Central memory CD4-positive, alpha-beta T cell (primary cell): Measurements from ENCODE around the gene SPOCK1.
"Not testable (repeated sequence)": the region's sequence is repeated elsewhere in the genome, so short reads cannot be mapped to it uniquely, and the experiment has no call there.

Experiments used
- DNase-seq: peaks from one replicate; pipeline ENCODE4 v3.0.0; 2022
- total RNA-seq, 3 experiments: gene quantifications; one replicate each; lab custom pipeline; 2026; lab: John Stamatoyannopoulos, UW

SPOCK1 gene
- 0 reads per million in 3 experiments for total RNA-seq

DNA sequence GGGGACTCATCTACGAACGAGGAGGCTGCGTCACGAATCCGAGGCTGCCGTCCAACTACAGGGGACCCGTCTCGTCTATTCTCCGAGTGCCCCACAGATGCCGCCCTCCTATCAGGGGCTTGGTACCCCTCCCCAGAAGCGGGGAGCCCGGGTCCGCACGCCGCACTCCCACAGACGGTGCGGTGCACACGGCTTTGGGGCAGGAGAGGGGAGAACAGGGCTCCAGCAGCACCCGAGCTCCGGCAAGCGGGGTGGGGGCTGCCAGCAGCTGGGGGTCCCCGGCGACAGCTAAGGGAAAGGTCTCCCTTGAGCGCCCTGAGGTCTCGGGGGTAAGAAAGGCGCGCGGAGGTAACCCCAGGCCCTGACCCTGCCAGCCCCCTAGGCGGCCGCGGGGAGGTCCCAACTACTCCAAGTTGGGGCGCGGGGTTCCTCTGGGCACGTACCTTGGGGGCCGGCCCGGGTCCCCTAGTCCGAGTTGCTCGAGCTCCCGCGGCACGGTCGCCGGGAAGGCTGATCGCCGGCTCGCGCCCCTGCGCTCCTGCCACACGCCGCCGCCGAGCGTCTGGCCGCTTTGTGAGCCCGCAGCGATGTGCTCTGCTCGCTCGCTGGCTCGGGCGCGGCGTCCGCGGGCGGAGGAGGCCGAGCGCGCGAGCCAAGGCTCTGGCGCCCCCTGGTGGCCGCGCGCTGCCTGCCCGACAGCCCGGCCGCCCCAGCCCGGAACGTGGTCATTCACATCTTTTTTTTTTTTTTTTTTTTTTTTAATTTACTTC, at the start of gene SPOCK1:
TSS of gene SPOCK1 (minus strand) at position 591 of the 770 bp plus-strand sequence.
- peak; percentile 19 for DNase-seq

DNA sequence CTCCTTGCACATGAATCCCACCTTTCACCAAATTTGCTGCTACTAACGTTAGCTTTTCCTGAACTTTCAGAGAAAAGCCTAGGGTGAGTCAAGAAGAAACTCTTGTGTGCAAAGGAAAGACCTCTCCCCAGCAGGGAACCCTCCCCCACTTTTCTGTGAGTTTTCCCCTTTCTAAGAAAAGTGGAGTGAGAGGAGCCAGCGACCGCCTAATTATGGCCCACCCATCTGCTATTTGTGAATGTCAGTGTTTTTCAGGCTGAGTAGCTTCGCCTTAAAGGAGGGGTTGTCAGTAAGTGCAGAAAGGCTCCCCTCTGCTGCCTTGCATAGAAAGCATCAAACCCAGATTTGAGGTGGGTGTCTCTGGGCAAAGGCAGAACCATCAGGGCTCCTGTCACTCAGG, 46.8 kb upstream of the SPOCK1 start:
- DNase-seq: no peak

DNA sequence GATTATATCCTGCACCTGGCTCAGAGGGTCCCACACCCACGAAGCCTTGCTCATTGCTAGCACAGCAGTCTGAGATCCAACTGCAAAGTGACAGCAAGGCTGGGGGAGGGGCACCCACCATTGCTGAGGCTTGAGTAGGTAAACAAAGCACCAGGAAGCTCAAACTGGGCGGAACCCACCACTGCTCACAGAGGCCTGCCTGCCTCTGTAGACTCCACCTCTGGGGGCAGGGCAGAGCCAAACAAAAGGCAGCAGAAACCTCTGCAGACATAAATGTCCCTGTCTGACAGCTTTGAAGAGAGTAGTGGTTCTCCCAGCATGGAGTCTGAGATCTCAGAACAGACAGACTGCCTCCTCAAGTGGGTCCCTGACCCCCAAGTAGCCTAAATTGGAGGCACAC, 36.3 kb upstream of the SPOCK1 start:
- DNase-seq: not testable (repeated sequence)

DNA sequence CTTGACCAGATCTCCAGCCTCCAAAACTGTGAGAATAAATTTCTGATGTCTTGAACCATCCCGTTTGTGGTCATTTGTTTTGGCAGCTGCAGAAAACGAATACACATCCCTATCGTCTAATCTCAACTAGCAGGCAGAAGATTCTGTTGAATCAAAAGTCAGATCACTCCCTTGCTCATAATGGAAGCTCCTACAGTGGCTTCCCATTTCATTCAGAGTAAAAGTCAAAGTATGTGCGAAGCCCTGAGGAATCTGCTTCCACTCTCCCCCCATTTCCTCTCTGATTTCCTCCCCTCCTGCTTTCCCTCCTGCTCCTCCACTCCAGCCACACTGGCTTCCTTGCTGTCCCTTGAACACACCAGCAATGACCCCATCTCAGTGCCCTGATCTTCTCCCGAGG, 34.8 kb upstream of the SPOCK1 start:
- no peak for DNase-seq

DNA sequence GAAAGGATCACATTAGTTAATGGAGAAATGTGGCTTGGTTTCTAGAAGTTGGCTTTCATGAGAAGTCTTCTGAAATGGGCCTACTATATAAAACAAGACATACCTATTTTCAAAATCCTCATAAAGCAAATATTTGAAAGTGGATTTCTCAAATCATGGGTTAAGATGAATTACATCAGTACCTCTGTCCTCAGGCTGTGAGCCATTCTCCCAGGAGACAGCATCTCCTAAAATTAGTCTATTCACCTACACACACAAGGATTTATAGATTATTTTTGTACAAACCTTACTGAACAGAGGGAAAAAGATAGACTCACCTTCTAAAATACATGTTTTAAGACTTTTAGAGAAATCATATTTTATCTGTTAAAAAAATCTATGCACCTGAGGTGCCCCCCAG, 32.1 kb upstream of the SPOCK1 start:
- no peak for DNase-seq

DNA sequence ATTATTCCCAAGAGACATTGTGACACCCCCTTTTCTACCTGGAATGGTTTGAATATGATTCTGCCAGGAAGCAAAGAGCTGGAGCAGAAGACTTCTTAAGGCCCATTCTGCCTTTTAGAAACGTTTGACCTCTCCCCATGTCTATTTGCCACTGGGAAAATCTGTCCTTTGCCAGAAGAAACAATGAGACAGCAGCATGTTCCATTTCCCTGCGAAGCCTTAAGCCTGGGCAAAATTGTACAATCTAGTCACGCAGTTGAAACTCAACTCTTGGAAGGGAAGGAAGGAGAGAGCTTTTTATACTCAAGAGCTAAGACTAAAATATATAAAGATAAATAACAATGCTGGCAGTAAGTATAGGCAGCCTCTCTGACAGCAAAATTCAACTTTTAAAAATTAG, 22.1 kb upstream of the SPOCK1 start:
- DNase-seq: no peak

DNA sequence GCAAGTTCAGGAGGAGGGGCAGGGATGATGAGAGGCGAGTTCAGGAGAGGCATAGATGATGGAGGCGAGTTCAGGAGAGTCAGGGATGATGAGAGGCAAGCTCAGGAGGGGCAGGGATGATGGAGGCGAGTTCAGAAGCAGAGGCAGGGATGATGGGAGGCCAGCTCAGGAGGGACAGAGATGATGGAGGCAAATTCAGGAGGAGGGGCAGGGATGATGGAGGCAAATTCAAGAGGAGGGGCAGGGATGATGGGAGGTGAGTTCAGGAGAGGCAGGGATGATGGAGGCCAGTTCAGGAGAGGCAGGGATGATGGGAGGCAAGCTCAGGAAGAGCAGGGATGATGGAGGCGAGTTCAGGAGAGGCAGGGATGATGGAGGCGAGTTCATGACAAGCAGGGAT, 17.8 kb upstream of the SPOCK1 start:
- DNase-seq: no peak

DNA sequence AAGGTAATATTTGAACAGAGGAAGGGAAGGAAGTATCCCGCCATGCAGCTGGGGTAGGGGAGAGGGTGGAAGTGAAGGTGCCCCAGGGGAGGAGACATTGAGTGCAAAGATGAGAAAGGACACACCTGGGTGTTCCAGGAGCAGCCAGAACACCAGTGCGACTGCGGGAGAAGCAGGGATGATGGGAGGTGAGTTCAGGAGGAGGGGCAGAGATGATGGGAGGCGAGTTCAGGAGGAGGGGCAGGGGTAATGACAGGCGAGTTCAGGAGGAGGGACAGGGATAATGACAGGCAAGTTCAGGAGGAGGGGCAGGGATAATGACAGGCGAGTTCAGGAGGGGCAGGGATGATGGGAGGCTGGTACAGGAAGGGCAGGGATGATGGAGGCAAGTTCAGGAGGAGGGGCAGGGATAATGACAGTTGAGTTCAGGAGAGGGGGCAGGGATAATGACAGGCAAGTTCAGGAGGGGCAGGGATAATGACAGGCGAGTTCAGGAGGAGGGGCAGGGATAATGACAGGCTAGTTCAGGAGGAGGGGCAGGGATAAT, 17.2 kb upstream of the SPOCK1 start:
- no peak for DNase-seq

DNA sequence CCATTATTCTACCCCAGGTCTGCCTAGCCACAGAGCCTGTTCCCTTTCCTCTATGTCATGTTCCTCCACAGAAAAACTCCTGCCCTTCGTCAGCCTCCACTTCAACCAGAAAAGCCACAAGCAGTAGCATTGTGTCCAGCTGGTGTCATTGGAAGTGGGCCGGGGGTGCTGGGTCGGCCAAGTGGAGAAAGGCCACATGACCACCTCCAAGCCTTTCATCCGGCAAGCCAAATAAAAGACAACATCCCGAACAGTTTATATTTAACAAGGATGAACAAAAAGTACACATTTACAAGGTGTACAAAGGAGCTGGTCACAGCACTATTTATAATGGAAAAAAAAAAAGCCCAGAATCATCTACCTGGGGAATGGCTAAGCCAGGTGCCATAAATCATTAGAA, 16.1 kb upstream of the SPOCK1 start:
- no peak for DNase-seq

DNA sequence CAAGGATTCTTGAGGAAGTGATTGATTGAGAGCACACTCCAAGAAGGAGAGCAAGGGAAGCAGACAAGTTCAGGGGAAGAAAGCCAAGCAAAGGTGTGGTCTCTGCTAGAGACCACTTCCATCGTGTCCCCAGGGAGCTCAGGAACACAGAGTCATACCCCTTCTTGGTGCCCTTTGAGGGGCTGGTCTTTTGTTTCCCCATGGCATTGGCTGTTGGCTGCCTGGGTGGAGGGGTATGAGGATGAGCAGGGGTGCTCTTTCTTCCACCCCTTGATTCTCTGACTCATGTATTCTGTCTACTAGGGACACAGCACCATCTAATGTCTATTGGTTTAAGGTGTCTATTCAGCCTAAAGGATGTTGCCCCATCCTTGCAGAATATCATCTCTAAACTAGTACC, 11.5 kb upstream of the SPOCK1 start:
- no peak for DNase-seq

DNA sequence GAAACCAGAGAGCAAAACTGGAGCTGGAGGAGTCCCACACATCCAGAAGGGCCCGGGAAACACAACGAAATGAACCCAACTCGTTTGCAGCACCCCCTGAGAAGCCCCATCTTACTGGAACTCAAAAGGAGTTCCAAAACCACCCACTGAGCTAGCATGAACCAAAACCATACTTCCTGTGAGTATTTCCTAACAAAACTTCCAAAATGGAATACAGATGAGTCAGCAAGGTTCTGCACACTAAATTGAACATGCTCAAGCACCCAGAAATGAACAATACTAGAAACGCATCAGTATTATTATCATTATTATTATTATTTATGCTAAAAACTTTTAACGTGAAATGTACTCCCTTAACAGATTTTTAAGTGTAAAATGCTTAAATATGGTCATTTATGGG, 8.0 kb upstream of the SPOCK1 start:
- DNase-seq: no peak

DNA sequence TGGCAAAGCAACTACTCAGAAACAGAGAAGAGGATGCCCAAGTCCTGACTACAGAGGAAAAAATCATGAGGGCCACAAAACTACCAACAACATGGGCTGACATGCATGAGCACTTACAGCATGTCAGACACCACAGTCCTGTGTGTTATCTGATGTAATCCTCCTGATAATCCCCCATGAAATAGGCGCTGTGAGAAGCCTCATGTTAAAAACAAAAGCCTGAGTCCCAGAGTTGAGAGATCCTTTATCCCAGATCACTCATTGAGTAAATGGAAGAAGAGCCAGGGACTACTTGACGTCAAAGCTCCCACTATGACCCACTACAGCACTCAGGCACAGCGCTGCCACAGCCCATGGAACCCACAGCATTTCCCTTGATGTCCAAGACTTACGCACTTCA, 7.2 kb upstream of the SPOCK1 start:
- no peak for DNase-seq

DNA sequence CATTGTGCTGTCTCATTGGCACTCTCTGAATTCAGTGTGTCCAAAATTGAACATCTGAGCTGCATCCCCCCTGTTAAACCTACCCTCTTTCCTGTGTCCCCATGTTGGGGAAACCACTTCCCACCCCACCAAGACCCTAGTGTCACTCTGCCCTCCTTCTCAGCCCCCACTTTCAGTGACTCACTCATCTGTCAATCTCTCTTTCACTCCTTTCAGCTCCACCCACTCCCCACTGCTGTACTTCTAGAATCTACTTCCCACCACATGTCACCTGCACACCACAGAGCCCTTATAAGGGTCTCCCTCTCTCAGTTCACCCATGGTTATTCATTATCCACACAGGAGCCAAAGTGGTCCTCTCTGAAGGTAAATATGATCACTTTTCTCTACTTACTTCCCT, 5.8 kb upstream of the SPOCK1 start:
- no peak for DNase-seq

DNA sequence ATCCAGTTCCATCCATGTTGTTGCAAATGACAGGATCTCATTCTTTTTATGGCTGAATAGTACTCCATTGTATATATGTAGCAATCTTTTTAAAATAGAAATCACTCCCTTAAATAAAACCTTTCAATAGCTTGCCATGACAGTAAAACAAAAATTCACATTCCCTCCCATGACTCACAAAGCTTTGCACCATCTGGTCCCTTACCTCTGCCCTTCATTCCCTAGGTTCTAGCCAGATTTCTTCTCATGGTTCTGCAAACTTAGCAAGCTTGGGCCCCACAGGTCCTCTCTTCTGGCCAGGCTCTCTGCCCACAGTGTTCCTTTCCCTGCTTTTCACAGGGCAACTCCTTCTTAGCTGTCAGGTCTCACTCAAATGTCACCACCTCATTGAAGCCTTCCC, 4.3 kb upstream of the SPOCK1 start:
- no peak for DNase-seq

DNA sequence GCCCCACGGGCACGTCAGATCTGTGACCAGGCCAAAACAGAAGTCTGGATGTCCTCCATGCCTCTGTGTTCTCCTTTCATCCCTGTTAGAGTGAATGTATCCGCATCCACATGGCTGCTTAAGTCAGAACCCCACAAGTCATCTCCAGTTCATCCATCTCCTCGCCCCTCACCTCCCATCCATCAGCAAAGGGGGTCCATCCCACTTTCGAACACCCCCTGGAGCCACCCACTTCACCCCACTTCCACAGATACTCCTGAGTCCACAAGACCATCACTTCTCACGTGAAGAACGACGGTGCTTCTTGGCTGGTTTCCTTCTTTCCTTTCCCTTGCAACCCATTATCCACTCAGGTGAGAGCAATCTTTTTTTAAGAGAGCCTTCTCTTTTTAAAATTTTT, 3.5 kb upstream of the SPOCK1 start:
- DNase-seq: no peak

DNA sequence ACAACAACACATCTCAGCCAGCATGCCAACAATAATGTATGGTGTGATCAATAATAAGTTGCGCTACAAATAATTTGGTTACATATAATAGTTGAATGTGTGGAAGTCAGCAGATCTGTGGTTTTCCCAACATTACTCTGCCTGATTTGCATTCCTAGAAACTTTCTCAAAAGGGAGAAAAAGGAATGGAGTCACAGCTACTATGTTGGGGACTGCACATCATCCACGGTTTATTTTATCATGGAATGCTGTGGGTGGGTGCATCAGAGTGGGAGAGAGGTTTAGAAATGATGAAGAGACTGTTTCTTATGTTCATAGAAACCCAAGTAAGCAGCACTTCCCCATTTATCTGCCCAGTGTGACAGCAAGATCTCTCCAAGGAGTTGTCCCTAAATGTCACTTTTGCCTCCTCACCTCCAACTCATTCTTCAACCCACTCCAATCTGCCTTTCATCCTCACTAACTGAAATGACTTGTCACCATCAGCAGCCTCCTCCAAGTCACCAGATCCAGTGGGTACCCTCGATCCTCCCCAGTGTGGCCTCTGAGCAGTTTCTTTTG, 2.8 kb upstream of the SPOCK1 start:
- no peak for DNase-seq

DNA sequence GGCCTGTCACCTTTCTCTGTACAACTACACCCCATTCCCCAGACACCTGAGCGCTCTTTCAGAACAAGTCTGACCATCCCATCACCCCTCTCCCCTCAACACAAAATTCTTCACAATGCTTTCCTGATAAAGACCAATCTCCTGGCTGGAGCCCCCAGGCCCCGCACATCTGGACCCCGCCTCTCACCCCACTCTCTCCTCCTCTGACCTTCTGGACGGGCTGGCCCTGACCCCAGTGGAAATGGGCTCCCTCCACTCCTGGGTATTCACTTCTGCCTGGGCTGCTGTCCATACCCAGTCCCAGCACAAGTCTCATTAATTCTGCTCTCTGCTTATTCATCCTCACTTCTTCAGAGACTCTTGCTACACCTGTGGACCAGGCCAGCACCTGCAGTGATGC, 2.1 kb upstream of the SPOCK1 start:
- DNase-seq: no peak

DNA sequence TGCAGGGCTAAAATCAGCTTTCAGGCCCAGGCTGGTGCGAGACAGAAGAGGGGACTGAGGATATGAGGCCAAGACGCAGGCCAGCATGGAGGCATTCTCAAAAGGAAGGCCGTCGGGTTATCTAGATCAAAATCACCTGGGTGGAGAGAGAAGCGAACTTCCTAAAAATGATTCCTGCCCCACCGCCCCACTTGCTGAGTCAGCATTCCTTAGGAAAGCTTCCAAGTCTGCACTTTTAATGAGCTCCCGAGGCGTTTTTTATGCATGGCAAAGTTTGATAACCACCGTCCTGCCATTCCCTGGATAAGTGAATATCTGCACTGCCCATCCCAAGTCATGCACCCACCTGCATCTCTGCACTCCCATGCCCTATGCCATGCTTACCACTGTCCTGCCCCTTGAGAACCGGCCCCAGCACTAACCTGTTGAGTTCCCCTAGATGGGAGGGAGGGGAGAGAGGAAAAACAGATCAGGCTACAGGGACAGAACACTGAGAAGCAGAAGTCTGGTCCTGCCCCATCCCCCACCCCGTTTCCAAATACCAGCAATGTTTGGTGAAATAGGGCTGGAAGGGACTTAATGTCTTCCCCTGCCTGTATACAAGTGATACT, 1.6 kb upstream of the SPOCK1 start:
- DNase-seq: no peak

DNA sequence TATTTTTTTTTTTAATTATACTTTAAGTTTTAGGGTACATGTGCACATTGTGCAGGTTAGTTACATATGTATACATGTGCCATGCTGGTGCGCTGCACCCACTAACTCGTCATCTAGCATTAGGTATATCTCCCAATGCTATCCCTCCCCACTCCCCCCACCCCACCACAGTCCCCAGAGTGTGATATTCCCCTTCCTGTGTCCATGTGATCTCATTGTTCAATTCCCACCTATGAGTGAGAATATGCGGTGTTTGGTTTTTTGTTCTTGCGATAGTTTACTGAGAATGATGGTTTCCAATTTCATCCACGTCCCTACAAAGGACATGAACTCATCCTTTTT, 351 bp upstream of the SPOCK1 start:
- DNase-seq: not testable (repeated sequence)

DNA sequence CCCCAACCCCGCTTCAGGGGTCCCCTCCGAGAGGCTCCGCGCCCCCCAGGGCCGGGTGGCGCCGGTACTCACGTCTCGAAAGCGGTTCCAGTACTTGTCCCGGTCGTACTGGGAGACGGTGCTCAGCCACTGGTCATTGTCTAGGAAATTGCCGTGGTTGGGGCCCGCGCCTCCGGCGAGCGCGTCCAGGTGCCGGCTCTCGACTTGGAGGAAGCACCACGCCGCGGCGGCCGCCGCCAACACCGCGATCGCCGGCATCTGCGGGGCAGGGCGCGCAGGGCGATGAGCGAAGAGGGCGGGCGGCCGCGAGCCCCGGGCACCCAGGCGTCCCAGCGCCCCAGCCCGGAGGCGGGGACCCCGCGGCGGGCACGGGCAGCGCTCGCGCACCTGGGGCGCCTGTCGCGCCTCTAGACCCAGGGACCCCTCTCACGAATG, 808 bp downstream of the SPOCK1 start:
- DNase-seq: no peak

DNA sequence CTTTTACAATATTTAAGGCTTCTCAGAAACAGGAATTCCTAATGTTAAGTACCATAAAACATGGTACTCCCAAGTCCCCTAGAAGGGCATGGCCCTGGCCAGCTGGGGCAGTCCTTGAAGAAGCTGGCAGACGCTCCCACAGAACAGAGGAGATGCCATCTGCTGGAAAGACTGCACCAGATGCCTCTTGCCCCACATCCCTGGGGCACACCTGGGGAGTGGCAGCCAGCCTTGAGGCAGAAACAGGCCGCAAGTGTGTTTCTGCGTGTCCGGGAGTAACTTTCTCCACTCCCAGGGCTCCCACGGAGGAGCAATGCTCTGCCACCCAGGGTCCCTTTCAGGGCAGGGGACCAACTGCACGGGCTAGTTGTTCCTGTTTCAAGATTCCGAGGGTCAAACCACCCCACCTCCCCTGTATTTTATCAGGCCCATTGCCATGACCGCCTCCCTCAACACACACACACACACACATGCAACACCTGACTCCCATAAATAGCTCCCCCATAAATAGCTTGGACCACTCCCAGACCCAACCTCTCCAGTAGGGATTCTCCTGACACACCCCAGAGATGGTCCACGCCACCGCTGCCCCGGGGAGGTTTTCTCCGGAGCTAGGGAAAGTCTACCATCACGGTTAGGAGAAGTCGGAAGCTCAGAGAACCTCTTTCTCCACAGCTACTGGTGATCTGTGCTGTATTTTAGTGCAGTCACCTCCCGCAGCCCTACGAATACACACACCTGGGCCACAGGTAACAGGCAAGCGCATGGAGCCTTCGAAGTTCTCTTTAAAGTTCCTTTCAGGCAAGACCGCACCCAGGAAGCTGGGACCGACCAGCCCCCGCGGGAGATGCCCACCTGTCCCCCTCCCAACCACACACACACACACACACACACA, 1.5 kb downstream of the SPOCK1 start:
- DNase-seq: no peak

DNA sequence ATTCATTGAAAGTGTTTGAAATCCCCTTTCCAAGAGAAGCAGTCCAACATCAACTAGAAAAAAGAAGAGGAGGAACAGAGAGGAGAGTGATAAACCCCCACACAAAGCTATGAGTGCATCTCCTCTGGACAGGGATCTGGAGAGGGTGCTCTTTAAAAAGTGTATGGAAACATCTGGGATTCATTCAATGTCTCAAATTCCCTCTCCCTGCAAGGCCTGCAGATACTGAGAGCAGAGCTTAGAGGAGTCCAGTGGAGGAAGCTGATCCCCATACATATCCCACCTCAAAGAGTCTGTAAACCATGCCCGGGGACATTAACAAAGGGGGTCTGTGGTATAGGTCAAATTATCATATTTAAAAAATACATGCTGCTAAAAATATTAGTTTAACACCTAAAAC, 2.2 kb downstream of the SPOCK1 start:
- no peak for DNase-seq

DNA sequence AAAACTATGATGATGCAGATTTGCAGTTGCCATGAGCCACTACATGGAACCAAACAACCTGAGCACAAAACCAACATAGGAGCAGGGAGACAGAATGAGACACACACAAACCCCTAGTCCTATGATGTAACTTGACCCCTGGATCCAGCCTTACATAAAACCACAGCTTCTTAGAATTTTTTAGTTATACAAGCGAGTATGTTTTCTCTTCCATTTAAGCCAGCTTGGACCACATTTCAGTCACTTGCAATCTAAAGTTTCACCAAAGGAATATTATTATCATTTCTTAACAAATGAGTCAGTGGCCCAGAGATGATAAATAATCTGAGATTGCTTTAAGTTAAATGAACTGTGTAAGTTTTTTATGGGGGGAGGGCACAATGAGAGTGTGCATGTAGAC, 6.8 kb downstream of the SPOCK1 start:
- DNase-seq: no peak
